GM23338 (cell line): ENCODE data around the gene HUS1.

Experiments used
- CREB1 ChIP-seq: fragments of 250-450 bp; sonication (Bioruptor Pico); IDR thresholded peaks from 2 replicates; pipeline ENCODE4 v1.5.0; 2020; ENCODE audit warnings: low read depth, mild to moderate bottlenecking, moderate library complexity
- CTCF ChIP-seq, 2 experiments: fragments of 200-600 bp in 1 of 2; sonication (generic) in 1 of 2; conservative IDR thresholded peaks; 2 replicates each; pipeline versions ENCODE4 v1.5.1 to v1.6.1; 2016 to 2017; ENCODE audit warnings: antibody characterized with exemption in 2 of 2, low read depth in 2 of 2, mild to moderate bottlenecking in 2 of 2, moderate library complexity in 1 of 2
- ETS1 ChIP-seq: IDR thresholded peaks from 2 replicates; pipeline ENCODE4 v1.6.1; 2016; ENCODE audit warnings: antibody characterized with exemption
- EZH2 ChIP-seq: fragments of 200-600 bp; sonication (generic); IDR thresholded peaks from one replicate; pipeline ENCODE4 v1.8.0; 2017; ENCODE audit warnings: antibody characterized with exemption, mild to moderate bottlenecking, low read depth; ENCODE audit not compliant: unreplicated experiment
- EZH2phosphoT487 ChIP-seq: fragments of 200-600 bp; sonication (generic); IDR thresholded peaks from one replicate; pipeline ENCODE4 v1.8.1; 2018; ENCODE audit warnings: antibody characterized with exemption; ENCODE audit not compliant: unreplicated experiment
- JUNB ChIP-seq: IDR thresholded peaks from one replicate; pipeline ENCODE4 v1.6.1; 2016; ENCODE audit warnings: antibody characterized with exemption; ENCODE audit not compliant: unreplicated experiment
- POLR2AphosphoS5 ChIP-seq: IDR thresholded peaks from 2 replicates; pipeline ENCODE4 v1.6.1; 2016; ENCODE audit warnings: antibody characterized with exemption, low read depth
- REST ChIP-seq: IDR thresholded peaks from one replicate; pipeline ENCODE4 v1.6.1; 2018; ENCODE audit warnings: antibody characterized with exemption; ENCODE audit not compliant: unreplicated experiment
- STAT1 ChIP-seq: IDR thresholded peaks from one replicate; pipeline ENCODE4 v1.6.1; 2016; ENCODE audit warnings: antibody characterized with exemption; ENCODE audit not compliant: unreplicated experiment

GRCh38 chr7:47956220-47956619 is 23.2 kb downstream of the HUS1 start:
- TF ChIP-seq POLR2AphosphoS5 (no peak), CTCF (conservative IDR thresholded peaks at IDR 0.05; ENCODE audit: low read depth in 2 of 2) (no peak), CREB1 (CRISPR knock-in tag) (no peak), REST (no peak), EZH2 (no peak), ETS1 (no peak), EZH2phosphoT487 (no peak), STAT1 (no peak), JUNB (no peak)
